NCI-H446 treated with DMSO at 0.1 percent for 48 hours (cell line): ENCODE data around the gene TTN.
"Not testable (repeated sequence)": the region's sequence is repeated elsewhere in the genome, so short reads cannot be mapped to it uniquely, and the experiment has no call there.

Source experiments
- DNase-seq: peaks from one replicate; lab custom pipeline; 2025; lab: John Stamatoyannopoulos, UW

Gene TTN

DNA sequence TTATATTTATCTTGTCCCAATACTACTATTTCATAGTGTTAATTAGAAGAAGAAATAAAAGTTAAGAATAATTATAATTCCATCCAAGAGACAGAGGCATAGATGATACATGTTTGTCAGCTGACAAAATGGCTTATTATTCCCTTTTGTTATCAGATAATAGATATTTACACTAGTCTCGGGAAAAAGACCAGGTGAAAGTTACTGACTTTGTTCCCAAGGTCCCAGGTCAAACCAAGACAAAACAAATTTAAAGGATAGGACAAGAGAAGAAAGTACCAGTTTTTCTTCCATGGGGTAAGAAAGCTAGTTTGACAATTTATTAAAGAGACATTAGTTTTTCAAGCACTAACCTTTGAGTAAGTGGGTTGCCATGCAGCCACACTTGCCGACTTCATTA lies 73.2 kb downstream of the TTN start:
- DNase-seq, result no peak

DNA sequence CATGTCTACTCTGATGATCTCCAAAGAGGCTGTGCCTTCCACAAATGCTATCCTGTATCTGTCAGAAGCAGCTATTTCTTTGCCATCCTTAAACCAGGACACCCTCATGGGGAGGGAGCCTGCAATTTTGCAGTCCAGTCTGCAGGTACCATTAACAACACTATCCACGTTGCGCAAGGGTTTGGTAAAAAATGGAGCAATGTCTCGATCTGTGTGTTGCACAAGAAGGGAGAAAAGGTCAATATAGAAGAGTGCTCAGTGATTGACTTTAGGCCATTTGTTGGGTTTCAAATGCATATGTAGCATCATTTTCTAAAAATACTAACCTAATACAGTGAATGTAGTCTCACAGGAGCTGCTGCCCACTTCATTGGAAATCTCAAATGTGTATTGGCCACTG lies 74.3 kb downstream of the TTN start:
- no peak for DNase-seq

DNA sequence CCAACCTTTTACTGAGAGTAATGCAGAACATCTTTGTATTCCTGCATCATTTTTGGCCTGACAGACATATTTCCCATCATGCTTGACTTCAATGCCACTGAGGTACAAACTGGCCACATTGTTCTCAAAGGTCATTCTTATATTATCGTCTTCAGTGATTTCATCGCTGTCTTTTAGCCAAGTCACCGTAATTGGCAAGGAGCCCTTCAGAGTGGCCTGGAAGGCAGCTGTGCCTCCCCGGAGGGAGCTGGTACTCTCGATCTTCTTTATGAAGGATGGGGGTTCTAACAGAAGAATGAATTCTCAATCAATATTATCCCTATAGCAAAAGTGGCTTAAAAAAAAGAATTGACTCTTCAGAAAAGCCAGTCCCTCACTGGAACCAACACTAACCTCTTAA lies 75.9 kb downstream of the TTN start:
- DNase-seq, result no peak

DNA sequence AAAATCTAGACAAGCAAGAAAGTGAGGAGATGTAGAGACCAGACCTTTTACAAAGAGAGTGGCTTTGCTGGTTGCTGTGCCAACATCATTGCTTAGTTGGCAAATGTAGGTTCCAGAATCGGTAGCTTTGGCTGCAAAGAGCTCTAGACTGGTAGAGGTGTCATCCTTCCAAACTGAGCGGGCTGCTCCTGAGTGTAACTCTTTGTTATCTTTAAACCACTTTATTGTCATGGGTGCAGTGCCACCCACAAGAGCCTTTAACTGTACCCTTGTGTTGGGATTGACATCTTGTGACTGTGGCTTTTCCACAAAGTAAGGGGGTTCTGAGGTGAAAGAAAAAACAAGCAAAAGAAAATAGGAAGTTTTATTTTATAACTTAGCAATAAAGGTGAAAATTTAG lies 77.2 kb downstream of the TTN start:
- DNase-seq, result no peak

DNA sequence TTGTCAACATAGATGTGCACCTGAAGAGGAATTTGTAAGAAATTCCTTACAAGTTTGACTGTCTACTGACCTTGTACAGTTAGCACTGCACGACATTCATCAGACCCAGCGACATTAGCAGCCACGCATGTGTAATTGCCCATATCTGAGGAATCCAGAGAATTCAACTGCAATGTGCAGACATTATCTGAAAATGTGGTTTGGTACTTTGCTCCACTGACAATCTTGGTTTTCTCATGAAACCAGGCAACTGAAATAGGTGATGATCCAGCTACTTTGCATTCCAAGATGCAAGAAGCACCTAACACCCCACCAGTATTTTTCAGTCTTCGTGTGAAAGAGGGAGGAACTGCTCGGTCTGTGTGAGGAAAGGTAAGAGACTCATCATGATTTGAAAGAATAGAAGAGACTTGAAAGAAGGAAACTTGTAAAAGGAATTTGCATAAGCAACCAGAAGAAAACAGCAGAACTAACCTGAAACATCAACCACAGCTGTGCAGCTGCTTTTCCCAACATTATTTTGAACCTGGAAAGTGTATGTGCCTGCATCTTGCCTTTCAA lies 83.4 kb downstream of the TTN start:
- no peak for DNase-seq

DNA sequence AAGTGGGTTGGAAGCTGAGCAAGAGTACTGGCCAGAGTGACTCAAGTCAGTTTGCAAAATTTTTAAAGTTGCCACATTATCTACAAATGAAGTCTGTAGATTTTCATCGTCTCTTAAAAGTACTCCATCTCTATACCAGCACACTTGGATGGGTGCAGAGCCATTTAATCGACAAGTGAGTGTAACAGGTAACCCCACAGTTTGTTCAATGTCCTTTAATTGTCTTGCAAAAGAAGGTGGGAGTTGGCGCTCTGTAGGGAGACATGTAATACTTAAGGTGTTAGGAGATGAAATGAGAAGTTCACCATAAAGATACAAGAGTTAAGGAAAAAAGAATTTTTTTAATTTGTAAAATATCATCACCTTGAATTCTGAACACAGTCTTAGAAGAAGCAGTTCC lies 84.9 kb downstream of the TTN start:
- no peak for DNase-seq

DNA sequence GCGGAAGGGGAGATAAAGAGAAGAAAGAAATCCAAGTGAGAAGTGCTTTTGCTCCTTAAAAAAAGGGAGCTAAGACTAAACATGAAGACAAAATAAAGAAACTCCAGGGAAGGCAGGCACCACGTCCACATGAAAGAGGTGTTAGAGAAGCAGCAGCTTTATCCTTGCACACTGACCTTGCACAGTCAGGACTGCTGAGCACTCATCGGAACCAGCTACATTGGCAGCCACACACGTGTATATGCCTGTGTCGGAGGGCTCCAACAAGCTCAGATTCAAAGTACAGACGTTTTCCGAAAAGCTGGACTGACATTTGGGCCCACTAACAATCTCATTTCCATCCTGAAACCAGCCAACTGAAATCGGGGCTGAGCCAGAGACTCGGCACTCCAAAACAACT lies 88.2 kb downstream of the TTN start:
- DNase-seq, result no peak

DNA sequence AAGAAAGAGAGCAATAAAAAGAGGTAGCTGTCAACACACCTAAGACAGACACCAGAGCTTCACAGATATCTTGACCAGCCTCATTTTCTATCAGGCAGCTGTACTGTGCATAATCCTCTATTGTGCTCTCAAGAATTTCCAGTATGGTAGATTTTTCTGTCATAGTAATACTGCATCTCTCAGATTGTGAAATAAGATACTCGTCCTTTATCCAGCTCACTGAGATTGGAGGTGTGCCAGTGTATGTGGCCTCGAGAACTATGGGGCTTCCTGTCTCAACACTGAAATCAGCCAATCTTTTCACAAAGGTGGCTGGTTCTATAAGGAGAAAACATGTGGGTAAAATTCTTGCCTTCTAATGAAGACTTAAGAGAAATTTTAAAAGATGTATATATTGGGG lies 88.9 kb downstream of the TTN start:
- no peak for DNase-seq

DNA sequence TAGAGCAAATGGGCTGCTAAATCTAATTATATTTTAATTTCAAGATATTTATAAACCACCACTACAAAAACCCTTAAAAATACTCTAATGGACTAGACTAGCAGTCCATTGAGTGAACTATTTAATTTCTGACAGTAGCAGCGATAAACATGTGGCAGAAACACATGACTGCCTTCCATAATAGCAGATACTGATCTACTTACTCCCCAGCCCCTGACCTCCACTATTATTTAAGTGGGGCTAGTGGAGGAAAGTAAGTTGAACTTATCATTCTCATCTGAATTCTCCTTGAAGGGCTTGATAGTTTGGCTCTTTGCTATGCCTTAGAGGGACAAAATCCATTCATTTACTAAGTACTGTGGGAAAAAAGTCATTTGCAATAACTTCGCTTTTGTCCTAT lies 90.8 kb downstream of the TTN start:
- no peak for DNase-seq

DNA sequence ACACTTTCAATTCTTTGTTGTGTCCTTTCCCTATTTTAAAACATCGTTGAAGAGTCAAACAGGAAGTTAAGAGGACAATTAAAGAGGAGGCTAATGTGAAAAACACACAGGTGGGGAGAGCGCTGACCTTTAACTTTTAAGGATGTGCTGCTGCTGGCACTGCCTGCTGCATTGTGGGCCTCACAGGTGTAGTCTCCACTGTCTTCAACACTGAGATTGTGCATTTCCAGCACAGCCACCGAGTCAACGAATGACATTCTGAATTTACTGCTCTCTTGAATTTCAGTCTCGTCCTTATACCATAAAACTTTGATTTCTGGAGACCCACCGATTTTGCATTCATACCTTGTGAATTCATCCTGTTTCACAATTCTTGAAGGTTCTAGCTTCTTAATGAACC lies 91.9 kb downstream of the TTN start:
- no peak for DNase-seq

DNA sequence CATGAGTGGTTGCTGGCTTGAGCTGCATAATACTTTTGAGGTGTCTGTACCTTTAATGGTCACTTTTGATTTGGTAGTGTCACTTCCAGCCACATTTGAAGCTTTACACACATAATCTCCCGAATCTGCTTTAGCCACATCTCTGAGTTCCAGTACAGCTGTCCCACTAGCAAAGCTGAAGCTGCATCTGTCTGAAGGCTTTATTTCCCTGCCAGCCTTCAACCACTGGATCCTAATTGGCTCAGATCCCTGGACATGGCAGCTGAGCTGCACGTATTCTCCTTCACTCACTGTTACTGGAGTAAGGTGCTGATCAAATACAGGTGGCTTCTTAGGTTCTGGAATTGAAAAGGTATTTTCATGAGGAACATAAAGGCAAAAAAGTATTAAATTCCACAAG lies 99.7 kb downstream of the TTN start:
- no peak for DNase-seq

DNA sequence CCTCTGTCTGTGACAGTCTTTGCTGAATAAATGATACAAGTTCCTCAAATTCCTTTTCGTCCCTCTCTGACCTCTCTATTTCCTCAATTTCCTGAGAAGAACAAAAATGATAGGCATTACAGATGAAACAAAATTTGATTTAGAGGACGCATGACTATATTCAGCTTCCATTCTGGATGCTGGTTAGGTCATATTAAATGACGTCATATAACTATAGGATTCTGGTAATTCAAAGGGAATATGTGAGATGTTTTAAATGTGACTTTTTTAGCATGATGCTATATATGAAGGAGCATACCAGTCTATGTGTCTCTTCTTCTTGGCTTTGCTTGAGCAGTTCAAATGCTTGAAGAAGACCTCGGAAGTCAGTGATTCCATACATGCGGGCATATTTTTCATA lies 102.3 kb downstream of the TTN start:
- DNase-seq, result no peak

DNA sequence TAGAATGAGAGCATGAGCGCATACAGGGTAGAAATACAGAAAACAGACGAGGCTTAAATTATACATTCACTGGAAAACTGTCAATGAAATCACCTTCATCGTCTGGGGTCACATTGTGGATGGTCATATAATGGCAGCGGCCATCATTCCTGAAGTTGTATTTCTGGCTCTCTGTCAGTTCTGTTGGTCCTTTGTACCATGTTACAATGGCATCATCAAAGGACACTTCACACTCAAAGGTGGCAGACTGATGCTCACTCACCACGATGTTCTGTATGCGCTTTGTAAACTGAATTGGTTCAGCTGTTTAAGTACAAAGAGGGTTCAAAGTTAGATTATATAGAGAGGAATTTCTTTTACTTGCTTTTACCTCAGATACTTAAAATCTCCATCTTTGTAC lies 104.9 kb downstream of the TTN start:
- DNase-seq, result no peak

DNA sequence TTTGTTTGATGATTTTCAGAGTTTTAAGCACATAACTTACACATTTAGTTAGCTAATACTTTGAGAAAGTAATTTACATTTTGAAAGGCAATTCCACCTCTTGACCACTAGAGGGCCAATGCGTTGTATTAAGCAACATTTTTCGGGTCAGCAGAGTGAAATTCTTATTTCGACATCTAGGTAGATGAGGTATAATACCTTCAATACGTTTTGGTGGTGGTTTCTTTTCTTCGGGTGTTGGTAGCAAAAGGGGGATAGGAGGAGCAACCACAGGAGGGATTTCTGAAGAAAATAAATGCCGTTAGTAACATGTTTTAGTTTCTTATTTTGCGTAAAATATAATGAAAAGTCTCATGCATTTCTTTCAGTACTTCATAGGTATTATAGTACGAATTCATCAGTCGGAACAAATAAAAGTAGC lies 106.3 kb downstream of the TTN start:
- DNase-seq, result peak; percentile 12

DNA sequence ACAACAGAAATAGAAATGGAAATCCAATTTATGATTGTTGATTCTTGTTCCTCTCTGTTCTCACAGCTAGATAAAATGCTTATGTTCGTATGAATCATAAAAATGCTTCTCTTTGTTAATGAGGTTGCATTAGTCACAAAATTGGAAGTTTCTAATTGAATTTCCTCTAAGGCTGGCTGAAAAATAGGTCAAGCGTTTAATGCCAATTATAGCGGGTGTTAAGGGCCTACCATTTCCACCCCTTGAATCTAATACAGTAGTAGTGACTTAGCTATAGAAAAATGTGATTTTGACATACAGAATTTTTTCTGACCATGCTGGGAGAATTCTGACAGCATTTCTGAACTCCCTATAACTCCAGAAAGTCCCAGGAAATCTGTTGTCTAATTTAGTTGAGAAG lies 107.1 kb downstream of the TTN start:
- no peak for DNase-seq

DNA sequence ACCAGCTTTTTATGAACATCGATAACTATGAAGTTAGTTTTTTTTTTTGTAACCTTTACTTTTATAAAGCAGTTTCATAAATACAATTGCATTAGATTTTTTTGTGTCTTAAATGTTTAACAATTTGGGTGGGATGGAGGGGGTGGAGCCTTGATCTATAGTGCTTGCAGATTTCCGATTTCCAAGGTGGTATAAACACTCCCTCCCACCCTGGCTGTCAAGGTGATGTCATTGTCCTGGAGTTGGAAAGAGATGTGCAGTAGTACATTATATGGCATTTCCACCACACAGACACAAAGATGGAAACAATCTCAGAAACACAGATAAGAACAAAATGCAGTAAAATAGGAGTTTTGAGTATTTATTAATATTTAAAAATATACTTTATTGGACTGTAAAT lies 114.4 kb downstream of the TTN start:
- DNase-seq, result no peak

DNA sequence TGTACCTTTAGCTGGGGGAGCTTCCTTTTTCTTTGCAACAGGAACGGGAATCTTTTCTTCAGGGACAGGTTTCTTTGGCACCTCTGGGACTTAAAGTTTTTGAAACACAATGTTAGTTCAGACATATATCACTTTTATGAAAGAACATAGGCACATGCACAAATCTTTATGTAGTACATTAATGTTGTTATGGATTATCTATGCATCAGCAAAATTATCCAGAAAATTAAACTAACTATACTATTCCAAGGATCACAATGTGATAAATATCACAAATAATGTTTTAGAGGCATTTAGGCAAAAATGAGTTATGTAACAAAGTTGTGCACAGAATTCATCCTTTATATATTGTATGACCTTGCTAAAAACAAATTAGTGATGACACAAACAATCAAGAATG lies 117.4 kb downstream of the TTN start:
- DNase-seq, result no peak

DNA sequence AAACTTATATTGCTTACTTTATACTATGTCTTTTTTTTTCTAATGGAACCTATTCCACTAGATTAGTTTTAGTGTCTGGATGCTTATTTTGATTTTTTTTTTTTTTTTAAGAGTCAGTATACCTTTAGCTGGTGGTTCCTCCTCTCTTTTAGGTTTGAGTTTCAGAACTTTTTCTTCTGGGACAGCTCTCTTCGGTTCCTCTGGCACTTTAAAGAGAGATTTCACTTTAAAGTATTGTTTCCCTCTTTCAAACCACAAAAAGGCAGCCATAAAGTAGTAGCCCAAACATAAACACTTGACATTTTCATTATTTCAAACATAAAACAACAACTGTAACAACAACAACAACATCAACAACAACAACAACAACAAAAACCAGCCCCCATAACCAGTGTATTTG lies 123.3 kb downstream of the TTN start:
- no peak for DNase-seq

DNA sequence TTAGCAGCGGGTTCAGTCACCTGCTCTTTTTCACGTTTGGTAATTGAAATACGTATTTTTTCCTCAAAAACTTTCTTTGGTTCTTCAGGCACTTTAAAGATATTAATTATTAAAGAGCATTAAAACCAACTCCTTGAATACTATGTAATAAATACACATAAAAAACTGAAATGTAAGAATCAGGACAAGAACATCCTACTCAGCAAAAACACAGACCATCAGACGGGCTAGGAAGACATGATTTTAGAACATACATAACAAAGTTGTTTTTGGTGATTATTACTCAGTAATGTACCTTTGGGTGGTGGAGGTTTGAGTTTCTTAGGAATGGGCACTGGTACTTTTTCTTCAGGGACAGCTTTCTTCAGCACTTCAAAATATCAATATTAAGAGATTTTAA lies 126.1 kb downstream of the TTN start:
- no peak for DNase-seq

DNA sequence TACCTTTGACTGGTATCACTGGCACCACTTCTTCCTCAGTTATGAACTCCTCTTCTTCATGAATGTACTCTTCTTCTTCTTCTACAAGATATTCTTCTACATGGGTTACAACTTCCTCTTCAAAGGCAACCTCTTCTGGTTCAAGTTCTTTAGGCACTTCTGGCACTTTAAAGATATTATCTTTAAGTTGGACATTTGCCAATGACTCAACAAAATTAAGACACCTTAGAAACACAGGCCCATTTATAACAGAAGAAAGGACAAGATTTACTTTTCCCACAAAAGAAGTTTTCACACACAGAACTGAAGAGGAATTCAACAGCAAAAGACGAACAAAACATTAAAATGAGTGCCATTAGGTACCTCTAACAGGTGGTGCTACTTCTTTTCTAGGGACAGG lies 127.3 kb downstream of the TTN start:
- no peak for DNase-seq

DNA sequence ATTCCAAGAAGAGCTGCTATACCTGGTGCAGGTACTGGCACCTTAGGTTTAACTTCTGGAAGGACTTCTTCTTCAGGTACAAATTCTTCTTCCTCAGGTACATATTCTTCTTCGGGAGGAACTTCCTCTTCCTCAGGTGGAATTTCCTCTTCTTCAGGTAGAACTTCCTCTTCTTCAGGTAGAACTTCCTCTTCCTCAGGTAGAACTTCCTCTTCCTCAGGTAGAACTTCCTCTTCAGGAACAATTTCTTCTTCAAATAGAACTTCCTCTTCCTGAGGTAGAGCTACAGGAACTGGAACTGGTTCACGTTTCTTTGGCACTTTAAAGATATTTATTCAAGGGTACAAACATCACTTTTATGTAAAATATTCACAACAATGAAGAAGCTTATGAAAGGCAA lies 129.6 kb downstream of the TTN start:
- DNase-seq, result no peak

DNA sequence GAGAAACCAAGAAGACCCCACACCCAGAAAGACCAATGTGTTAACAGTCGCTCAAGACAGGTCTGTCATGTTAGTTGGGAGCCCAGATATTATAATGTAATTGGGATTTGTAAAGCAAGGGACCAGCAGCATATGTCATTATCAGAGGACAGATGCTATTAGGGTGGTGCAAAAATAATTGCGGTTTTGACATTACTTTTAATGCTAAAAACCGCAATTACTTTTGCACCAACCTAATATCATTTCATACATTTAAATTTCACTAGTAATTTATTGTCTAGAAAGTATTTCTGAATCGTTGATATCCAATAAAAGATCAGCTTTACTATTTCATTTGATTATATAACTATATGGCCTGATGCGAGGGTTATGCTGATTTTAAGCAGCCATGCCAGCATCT lies 131.2 kb downstream of the TTN start:
- DNase-seq, result no peak

DNA sequence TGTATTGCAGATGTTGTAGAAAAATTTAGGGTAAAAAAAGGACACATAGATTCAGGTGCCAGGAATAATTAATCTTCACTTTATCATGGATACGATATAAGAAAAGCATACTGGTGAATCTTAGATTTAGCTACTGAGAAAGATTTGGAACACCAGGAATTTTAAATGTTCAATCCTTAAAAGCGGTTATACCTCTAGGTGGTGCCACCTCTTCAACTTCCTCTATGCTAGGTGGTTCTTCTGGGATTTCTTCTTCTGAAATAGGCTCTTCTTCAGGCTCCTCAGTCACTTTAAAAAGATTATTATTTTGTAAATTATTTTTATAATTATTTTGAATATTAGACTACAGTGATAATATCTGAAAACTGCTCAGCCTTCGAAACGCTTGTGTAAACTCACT lies 133.1 kb downstream of the TTN start:
- no peak for DNase-seq

DNA sequence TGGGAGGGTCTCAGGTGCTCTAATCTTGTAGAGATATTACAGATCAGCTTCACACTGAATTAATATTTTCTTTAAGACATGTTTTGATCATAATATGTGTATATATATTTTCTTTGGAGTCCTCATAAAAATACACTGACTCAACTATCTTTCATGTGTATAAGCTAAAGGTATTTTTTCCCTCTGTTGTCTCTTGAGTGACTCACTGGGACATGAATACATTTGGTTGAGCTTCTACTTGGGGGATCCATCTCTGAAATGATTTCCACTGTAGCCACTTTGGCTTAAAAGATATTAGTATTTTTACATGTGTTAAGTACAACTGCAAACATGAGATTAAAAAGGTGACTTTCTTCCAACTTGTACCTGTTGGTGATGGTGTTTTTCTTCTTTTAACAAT lies 140.8 kb downstream of the TTN start:
- DNase-seq, result no peak

DNA sequence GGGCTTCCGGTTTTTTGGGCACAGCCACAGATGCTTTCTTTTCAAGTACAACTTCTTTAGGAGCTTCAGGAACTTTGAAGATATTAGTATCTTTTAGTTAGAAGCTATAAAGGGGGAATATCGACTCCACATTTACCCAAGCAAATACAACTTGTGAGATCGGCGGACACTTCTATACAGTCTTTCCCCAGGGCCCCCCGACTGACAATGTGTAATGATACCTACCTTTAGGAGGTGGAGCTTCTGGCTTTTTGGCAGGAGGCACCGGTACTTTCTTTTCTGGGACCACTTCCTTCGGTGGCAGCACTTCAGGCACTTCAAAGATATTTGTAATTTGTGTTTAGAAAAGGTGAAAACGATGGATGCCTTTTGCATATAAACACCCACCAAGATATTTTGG lies 148.7 kb downstream of the TTN start:
- DNase-seq, result not testable (repeated sequence)
